Measurements from ENCODE around the gene LRRC28. TPM values are rescaled to one million over a fixed set of nuclear protein-coding genes. Genes with fewer than 3 reads are reported as not detected.

Gene LRRC28
- total and polyA plus RNA-seq, 2 donors (not counting 1 experiment from before 2014, with no cell fraction given) = 13.3 to 31.8 TPM

DNA sequence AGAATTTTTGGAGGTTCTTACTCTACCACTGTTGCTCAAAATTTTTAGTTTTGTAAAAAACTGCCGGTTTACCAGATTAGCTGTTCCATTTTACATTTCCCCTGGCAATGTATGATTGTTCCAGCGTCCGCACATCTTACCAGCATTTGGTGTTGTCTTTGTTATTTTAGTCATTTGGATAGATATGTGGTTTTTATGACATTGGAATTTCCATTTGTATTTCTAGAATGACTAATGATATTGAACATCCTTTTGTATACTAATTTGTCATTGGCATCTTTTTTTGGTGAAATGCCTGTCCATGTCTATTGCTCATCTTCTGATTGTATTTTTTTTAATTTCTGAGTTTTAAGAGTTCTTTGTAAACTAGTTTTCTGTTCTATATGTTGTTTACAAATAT lies 28.5 kb downstream of the LRRC28 start:
- H3K79me2 ChIP-seq (ENCODE audit: control insufficient read depth, insufficient read depth, low read length) = no peaks in the 10 kb centered on the region
- no peak overlapping the region for H3K4me2 ChIP-seq (replicated peaks; ENCODE audit: low read depth, low read length, poor library complexity, severe bottlenecking)
- POLR2A ChIA-PET = no interaction called here
- CTCF ChIA-PET = interaction anchor here (0.9 to 1.8 kb wide), 2 partner anchors 425 to 474 kb away, joined by 3 to 11 read pairs; no protein-coding TSS in a partner anchor
- DNase-seq (no peak), ATAC-seq (ENCODE audit: low read depth) (no peak)
- no peak overlapping the region for H3K9ac ChIP-seq (ENCODE audit: low read length)
- H3K4me3 Mint-ChIP-seq = no peak overlapping the region
- TF ChIP-seq EZH2 (IDR thresholded peaks at IDR 0.05; ENCODE audit: borderline replicate concordance, insufficient read depth, low read depth, low read length, poor library complexity, severe bottlenecking) = no peak
- TF ChIP-seq CTCF (IDR thresholded peaks at IDR 0.05) = no peak
- H3K27me3 ChIP-seq (replicated peaks in 1 of 4; ENCODE audit: control extremely low read depth in 1 of 4, control insufficient read depth in 3 of 4, insufficient read depth in 4 of 4, low read length in 3 of 4) = no peaks in the 10 kb centered on the region
- H3K27ac ChIP-seq (ENCODE audit: low read length in 2 of 2) = no peak overlapping the region
- peaks cover 0 to 1% (median 0%) of the 10 kb centered on the region in 3 donors for H3K9me3 ChIP-seq (ENCODE audit: control extremely low read depth in 1 of 3, control insufficient read depth in 2 of 3, insufficient read depth in 1 of 3, low read length in 2 of 3)
- H2AFZ ChIP-seq (ENCODE audit: insufficient read depth, low read depth, low read length, poor library complexity, severe bottlenecking) = no peak overlapping the region
- H3K27ac Mint-ChIP-seq = no peak overlapping the region
- peaks cover 18% of the 10 kb centered on the region for H3K4me1 Mint-ChIP-seq
- intact Hi-C loops (cut with micrococcal nuclease) = no loop called here
- no CpG with 5 or more reads among the region's 3 CpGs for WGBS (ENCODE audit: insufficient coverage)
- peaks cover 0 to 2% of the 10 kb centered on the region in 2 experiments for H3K36me3 ChIP-seq (replicated peaks in 1 of 2; ENCODE audit: control extremely low read depth in 1 of 2, control insufficient read depth in 1 of 2, extremely low read depth in 1 of 2, insufficient read depth in 2 of 2, low read length in 1 of 2)
- H3K9me3 Mint-ChIP-seq (ENCODE audit: insufficient read depth) = peaks cover 3% of the 10 kb centered on the region
- no peaks in the 10 kb centered on the region for H3K27me3 Mint-ChIP-seq
- no peaks in the 10 kb centered on the region for H4K20me1 ChIP-seq (ENCODE audit: control insufficient read depth, insufficient read depth, low read length, poor library complexity, severe bottlenecking)
- H3K4me1 ChIP-seq (ENCODE audit: control insufficient read depth in 2 of 2, insufficient read depth in 2 of 2, low read length in 2 of 2) = peaks cover 6 to 10% of the 10 kb centered on the region in 2 donors
- H3K4me3 ChIP-seq (ENCODE audit: control extremely low read depth in 1 of 5, extremely low read depth in 1 of 5, insufficient read depth in 1 of 5, low read depth in 2 of 5, low read length in 4 of 5) = no peak overlapping the region

GRCh38 chr15:99282121-99282520 lies 30.8 kb downstream of the LRRC28 start:
- Mint-ChIP-seq H3K4me3 (no peak overlapping the region), H3K27ac (no peak overlapping the region), H3K4me1 (peaks cover 9% of the 10 kb centered on the region), H3K9me3 (ENCODE audit: insufficient read depth) (peaks cover 3% of the 10 kb centered on the region), H3K27me3 (no peaks in the 10 kb centered on the region)
- Histone ChIP-seq H3K27me3 (replicated peaks in 1 of 4; ENCODE audit: control extremely low read depth in 1 of 4, control insufficient read depth in 3 of 4, insufficient read depth in 4 of 4, low read length in 3 of 4) (no peaks in the 10 kb centered on the region), H3K9me3 (ENCODE audit: control extremely low read depth in 1 of 3, control insufficient read depth in 2 of 3, insufficient read depth in 1 of 3, low read length in 2 of 3) (peaks cover 0 to 1% (median 0%) of the 10 kb centered on the region in 3 donors), H3K27ac (ENCODE audit: low read length in 2 of 2) (no peak overlapping the region), H3K4me3 (ENCODE audit: control extremely low read depth in 1 of 5, extremely low read depth in 1 of 5, insufficient read depth in 1 of 5, low read depth in 2 of 5, low read length in 4 of 5) (no peak overlapping the region), H3K79me2 (ENCODE audit: control insufficient read depth, insufficient read depth, low read length) (no peaks in the 10 kb centered on the region), H3K4me1 (ENCODE audit: control insufficient read depth in 2 of 2, insufficient read depth in 2 of 2, low read length in 2 of 2) (no peaks in the 10 kb centered on the region), H3K4me2 (replicated peaks; ENCODE audit: low read depth, low read length, poor library complexity, severe bottlenecking) (no peak overlapping the region), H4K20me1 (ENCODE audit: control insufficient read depth, insufficient read depth, low read length, poor library complexity, severe bottlenecking) (no peaks in the 10 kb centered on the region), H2AFZ (ENCODE audit: insufficient read depth, low read depth, low read length, poor library complexity, severe bottlenecking) (no peak overlapping the region), H3K36me3 (replicated peaks in 1 of 2; ENCODE audit: control extremely low read depth in 1 of 2, control insufficient read depth in 1 of 2, extremely low read depth in 1 of 2, insufficient read depth in 2 of 2, low read length in 1 of 2) (peaks cover 0 to 2% of the 10 kb centered on the region in 2 experiments), H3K9ac (ENCODE audit: low read length) (no peak overlapping the region)
- TF ChIP-seq EZH2 (IDR thresholded peaks at IDR 0.05; ENCODE audit: borderline replicate concordance, insufficient read depth, low read depth, low read length, poor library complexity, severe bottlenecking) (no peak), CTCF (IDR thresholded peaks at IDR 0.05) (no peak)
- CTCF ChIA-PET = interaction anchor here (0.6 to 8.4 kb wide), 5 partner anchors 9 to 474 kb away, joined by 5 to 187 read pairs (median 6); no protein-coding TSS in a partner anchor
- ATAC-seq (ENCODE audit: low read depth) (no peak), DNase-seq (no peak)
- intact Hi-C loops (cut with micrococcal nuclease) = no loop called here
- POLR2A ChIA-PET = no interaction called here
